NCI-H1417 (cell line): Measurements from ENCODE around the gene ATP11A.

Source experiments
- DNase-seq, 3 experiments: peaks; one replicate each; lab custom pipeline; 2025; lab: John Stamatoyannopoulos, UW

The ATP11A gene

DNA sequence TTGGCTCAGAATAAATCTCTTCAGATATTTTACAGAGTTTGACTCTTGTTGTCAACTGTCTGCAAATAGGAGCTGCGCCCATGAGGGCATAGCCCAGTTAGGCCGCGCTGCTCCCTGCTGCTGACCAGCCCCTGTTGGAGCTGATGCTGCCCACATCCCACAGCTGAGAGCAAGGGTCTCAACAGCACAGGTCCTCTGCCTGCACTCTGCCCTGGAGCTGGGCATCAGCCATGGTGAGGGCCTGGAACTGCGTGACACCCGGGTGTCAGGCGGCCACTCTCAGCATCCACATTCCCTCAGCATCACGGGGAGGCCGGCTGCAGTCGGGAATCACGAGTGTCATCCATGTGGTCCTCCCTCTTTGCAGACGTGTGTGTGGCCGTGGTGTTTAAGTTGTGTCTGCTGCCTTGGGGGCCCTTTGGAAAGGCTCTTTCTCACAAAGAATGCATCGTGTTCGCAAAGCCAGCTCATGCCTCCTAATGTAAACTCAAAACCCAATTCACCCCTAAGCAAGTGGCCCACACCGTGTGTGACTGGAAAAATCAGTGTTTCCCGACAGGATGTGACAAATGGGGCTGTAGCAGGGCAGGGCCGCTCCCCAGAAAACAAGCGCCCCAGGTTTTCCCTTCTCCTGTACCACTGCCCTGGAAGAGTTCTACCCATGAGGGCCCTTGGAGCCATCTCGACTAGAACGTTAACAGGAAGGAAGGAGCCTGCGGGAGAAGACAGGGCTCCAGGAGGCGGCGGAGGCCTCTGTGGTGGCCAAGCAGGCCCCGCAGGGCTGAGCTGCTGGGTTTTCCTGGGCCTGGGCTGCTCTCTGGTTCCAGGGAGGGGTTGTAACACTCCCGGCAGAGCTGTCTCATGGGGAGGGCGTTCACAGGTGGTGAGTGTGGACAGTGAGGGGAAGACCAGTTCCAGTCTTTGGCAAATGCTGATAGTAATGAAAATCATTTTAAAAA is 20.3 kb downstream of the ATP11A start:
- DNase-seq = no peak

DNA sequence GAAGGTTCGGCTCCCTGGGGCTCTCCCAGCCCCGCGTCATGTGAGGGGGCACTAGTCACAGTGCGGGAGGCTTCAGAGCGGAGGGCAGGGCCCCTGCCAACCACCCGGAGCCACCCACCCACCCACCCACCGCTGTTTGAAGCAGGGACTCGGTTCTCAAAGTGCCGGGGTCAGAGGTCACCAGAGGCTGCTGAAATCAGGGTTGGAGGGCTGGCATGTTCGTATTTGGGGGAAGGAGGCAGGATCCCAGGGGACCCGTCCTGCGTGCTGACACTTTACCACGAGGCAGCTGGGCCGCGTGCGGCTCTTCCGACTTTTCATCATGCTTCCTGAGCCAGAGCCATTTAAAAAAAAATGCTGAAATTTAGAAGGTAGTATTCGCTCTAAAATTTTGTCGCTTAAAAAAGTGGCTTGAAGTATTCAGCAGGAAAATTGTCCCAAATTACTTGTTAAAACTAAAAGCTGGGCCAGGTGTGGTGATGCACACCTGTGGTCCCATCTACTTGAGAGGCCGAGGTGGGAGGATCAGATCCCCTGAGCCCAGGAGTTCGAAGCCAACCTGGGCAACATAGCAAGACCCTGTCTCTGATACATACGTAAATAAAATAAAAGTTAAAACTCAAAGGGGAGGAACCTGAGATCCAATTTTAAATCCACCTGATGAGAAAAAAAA is 21.2 kb downstream of the ATP11A start:
- DNase-seq = no peak

DNA sequence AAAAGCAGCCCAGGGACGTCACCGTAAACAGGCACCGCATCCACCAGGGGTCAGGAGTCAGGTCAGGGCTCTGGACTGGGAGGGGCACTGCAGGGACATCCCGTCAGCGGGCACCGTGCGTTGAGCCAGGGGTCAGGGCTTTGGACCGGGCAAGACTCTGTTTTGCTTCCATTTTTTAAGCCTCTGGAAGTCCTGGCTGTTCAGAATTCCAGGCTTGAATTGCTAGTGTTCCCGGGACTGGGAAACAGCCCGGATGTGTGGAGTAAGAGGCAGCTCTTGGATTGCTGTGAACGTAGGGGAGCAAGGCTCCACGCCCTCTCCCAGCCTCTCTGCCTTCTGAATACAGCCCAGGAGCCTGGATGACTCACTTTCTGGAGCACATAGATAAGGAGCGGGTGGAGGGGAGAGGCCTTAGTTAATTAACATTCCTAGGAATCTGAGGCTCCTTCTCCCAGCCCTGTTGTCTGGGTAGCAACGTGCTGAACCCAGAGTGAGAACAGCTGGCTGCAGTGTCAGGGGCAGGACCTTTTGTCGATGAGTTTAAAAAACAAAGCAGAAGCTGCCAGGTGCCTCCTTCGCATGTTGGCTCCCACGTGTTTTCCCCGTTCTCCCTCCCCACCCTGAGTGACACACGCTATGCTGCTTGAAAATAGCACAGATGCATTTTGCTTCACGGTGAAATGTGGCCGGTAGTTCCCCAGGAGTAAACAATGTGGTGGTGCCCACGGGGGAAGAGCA is 21.9 kb downstream of the ATP11A start:
- peak; percentile 76 to 91 (median 88) for DNase-seq

DNA sequence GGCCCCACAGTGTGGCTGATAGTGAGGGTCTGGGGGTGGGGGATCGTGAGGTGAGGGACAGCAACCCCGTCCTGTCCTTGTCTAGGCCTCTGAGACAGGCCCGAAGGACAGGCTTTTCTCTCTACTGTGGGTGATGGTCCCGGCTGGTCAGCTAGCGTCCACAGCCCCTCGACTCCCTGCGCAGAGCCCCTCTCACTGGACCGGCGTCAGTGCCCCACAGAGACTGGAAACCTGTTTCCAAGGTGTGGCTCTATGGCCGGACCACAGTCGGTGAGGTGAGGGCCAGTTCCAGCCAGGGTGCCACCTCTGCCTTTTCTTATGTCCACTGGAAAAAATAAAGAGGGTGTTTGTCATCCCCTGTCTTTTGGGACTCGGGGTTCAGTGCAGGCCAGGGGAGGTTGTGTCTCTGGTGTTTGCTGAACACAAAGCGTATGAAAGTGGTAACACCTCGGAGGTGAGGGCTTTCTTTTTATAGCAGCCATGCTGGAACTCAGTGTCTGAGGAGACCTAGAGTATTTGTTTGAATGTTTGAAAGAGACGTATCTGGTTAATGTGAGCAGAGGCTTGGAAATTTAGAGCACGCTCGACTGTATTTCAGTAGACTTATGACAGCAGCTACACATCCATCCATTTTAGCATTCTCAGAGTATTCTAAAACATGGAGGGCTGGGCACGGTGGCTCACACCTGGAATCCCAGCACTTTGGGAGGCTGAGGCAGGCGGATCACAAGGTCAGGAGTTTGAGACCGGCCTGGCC is 22.8 kb downstream of the ATP11A start:
- no peak for DNase-seq

DNA sequence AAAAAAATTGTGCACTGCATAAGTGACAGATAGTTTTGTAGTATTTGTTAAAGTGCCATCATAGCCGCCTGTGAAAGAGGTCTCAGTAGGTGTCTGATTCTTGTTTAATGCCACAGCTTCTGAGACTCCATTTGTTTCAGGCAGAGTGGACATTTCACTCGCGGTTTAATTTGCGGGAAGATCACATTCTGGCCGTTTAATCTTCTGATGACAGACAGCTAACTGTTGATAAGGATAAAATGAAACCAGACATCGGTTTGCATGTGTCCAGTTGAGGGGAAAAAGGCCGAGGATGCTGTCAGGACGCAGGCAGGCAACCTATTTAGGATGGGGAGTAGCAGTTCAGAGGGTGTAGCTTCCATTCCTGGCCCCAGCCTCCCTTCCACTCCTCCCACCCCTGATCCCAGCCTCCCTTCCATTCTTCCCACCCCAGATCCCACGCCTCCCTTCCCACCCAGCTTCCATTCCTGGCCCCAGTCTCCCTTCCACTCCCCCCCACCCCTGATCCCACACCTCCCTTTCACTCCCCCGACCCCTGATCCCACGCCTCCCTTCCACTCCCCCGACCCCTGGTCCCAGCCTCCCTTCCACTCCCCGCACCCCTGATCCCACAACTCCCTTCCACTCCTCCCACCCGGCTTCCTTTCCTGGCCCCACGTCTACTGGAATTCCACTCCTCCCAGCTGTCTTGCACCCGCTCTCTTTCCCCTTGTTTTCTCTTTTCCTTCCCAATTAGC is 23.8 kb downstream of the ATP11A start:
- no peak for DNase-seq

DNA sequence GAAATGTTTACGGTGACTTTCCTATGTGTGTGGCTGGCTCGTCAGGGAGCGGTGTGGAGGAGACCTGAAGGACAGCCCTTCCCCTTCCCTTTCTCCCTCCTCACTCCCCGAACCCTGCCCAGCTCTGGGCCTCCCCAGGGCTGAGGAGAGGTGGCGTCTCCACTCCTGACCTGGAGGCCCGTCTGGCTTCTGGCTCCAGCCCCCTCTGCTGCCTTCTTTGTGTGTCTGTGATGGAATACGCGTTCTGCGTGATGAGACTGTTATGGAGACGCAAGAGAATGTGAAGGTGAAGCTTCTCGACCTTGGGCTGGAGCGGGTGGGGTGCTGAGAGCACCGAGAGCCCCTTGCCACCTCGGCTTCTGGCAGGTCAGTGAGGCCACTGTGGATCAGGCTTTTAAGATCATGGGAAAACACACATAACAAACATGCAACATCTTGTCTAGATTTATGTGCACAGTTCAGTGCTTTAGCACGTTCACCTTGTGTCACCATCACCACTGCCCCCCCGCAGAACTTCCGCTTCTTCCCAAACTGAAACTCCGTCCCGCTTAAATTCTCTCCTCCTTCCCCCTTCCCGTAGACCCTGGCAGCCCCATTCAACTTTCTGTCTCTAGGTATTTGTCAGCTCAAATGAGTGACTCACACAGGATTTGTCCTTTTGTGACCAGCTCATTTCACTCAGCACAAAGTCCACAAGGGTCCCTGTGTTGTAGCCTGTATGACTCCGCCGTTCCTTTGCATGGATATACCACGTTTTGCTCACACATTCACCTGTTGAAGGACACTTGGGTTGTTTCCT is 24.7 kb downstream of the ATP11A start:
- DNase-seq = no peak

DNA sequence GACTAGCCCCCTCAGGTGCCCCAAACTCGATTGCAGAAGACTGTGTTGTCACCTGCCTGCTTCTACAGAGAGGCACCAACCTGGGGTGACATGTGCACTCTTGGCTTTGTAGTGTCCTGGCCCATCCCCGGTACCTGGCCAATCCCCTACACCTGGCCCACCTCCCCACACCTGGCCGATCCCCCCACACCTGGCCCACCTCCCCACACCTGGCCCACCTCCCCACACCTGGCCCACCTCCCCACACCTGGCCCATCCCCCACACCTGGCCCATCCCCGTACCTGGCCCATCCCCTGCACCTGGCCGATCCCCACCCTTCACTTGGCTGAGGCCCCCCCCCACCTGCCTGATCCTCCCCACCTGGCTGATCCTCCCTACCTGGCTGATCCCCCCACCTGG is 25.4 kb downstream of the ATP11A start:
- DNase-seq = no peak

DNA sequence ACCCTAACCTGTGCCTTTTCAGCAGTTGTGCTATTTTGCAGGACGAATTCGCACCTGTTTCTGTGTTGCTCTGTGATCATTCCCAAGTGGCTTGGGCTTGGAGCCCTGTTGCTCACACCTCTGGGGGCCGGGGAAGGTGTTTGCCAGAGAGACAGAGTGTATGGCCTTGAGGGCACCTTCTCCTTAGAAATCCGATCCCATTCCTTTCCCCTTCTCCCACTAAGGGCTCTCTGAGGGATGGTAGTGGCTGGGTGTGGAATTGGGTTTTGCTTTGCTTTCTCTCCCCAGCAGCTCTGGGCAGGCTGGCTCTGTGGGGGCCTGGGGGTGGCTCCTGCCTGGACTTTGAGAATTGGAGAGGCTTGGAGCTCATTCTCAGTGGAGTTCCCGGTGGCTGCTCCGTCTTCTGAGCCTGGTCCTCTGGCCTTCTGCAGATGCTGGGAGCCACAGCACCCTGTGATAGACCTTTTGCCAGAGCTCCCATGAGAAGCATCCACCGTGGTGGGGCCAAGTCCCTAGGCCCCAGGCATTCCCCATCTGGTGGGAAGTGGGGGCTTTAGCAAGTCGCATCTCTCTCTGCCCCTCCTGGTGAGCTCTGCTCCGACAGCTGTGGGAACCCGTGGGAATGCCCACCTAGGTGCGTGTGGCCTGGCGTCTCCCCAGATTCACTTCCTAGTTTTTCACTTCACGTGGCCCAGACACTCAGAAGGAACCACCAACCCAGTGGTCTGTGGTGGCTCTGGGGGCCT is 26.1 kb downstream of the ATP11A start:
- peak in 1 of 3 experiments; percentile 63 for DNase-seq

DNA sequence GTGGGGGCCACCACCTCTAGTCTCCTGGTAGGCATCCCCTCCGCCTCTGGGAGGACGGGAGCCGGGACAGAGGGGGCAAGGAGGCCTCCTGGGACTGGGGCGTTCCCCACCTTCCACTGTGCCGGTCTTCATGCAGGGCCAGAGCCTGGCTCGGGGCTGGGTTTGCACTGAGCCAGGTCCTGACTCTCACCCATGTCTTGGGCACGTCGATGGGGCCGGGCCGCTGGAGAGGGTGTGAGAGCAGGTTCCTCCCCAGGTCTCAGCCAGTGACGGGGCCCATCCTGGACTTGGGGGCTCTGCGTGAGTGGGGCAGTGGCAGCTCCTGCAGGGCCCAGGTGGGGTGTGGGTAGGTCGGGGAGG is 26.6 kb downstream of the ATP11A start:
- DNase-seq = no peak

DNA sequence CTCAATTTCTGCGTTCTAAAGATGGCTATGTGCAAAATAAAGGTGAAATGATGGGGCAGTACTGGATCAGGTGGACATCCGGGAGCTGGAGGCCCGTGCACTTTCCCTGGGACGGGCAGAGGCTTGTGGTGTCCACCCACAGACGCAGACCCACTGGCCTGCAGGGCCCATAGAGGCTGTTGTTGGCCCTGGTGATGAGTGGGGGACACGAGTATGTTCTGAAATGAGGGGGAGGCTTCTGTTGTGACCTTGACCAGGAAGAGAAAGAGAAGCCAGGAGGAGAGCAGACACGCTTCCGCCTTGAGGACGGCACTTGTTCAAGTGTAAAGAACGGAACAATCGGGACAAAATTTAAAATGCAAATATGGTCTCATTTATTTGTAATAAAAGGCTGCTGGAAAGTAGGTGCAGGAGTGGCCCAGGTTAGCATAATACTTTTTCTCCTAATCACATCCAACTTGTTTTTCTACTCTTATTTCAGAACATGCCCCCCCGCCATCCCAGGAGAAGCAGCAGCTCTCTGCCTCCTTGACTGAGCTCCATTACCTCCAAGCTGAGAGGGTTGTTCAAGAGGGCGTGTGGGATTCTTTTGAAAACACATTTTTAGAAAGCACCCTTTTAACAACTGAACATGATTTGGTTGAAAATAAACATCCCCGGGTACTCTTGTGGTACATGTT is 27.1 kb downstream of the ATP11A start:
- peak in 1 of 3 experiments; percentile 62 for DNase-seq

DNA sequence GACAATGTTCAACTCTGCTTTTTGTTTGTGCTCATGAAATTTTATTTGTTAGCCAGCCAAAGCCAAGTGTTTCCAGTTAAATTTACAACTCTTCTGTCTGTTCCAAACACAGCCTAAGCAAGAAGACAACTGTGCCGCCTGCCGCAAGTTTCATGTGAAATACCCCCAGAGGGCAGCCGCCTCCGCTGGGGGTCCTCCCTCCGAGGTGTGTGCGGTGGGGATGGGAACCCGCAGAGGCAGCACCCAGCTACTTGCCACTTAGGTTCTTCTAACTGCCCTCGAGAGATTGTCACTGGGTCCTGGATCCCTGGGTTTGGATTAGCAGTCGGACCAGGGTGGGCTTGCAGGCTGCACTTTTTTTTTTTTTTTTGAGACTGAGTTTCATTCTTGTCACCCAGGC is 28.5 kb downstream of the ATP11A start:
- no peak for DNase-seq

DNA sequence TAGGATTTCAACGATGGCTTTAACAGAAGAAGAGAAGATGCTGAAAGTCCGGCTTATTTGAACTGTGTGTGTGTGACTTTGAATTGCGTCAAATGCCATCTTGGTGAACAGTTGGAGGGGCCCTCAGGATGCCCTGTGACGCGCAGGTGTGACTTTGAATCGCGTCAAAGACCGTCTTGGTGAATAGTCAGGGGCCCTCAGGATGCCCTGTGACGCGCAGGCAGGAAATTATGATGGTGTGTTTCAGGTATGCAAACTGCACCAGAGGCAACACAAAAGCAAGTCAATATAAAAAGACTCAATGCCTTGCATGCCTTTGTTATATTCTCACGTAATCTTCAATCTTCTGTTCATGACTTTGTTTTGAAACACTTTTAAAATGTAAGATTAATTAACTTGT is 29.2 kb downstream of the ATP11A start:
- DNase-seq = no peak

DNA sequence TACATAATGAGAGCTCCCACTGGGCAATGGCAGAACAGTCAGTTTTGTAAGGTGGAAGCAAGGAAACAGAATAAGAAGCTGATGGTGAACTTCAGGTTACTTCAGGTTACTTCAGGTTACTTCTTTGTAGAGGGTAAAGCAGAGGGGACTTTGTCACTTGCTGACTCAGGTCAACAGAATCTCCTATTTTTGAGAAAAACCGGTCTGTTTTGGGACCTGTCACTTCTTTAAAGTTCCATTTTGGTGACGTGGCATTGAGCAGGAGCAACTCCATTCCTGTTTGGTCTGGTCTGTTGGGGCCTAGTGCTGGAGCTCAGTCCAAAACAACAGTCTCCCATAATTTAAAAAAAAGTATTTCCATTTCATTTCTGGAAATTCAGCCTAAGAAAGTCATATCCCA is 29.7 kb downstream of the ATP11A start:
- DNase-seq = no peak

DNA sequence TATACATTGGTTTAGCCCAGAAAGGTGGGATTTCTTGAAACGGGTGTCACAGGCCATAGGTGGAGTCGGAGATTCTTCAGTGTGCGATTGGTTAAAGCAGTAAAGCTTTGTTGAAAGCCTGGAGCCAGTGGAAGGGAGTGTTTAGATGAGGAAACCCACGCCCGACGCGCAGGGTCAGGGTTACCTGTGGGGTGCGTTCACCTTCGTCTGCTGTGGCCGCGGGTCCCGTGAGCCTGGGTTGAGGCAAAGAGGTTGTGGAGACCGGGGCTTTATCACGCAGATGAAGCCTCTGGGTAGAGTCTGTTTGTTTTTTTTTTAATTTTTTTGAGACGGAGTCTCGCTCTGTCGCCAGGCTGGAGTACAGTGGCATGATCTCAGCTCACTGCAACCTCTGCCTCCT is 30.4 kb downstream of the ATP11A start:
- no peak for DNase-seq

DNA sequence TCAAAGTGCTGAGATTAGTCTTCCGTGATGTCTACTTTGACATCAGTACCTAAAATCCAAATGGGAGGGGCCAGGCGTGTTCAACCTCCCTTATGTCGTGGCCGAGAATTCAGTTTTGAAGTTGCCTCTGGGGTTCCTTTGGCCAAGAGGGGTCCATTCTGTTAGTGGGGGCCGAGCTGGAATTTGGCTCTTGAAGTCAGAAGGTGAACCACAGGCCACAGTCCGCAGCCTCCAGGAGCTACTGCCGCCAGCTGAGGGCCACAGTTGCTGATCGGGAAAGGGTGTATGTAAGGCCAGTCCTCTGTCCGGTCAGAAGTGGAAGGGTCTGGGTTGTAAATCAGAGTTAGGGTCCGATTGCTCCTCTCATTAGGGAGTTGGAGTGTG is 31.0 kb downstream of the ATP11A start:
- no peak for DNase-seq

DNA sequence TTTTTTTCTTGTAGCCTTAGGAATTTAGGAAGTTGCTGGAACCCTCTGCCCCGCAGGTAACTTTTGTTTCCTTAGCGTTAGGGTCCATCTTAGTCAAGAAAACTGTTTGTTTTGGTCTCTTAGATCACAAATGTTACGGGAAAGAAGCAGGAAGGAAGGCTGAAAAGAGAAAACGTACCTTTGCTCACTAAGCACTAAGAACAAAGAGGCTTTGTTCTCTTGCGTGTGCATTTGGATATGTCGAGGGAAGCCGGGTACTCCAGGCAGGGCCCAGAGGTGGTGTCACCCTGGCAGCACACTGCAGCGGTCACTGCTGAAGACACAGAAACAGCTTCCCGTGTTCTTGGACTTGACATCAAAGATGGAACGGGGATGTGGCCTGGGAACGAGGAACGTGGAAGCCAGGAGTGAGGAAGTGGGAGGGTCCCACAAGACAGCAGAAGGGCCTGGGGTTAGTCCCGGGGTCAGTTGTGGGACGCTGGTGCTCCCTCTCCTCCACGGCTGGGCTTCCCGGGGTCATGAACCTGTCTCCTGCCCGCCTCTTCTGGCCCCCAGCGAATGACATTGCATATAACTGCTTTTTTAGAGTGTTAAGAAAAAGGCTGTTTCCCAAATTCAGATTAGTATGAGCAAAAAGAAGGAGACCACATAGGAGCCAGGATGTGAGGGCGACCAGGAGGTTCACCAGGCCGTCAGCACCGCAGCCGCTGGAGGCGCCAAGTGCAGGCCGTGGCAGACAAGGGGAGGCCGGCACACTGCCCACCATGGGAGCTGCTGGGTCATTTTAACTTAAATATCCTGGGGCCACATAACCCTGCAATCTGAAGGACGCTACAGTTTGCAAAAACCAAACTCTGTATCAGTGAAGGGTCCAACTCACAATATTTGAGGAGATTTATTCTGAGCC is 31.6 kb downstream of the ATP11A start:
- DNase-seq = no peak

DNA sequence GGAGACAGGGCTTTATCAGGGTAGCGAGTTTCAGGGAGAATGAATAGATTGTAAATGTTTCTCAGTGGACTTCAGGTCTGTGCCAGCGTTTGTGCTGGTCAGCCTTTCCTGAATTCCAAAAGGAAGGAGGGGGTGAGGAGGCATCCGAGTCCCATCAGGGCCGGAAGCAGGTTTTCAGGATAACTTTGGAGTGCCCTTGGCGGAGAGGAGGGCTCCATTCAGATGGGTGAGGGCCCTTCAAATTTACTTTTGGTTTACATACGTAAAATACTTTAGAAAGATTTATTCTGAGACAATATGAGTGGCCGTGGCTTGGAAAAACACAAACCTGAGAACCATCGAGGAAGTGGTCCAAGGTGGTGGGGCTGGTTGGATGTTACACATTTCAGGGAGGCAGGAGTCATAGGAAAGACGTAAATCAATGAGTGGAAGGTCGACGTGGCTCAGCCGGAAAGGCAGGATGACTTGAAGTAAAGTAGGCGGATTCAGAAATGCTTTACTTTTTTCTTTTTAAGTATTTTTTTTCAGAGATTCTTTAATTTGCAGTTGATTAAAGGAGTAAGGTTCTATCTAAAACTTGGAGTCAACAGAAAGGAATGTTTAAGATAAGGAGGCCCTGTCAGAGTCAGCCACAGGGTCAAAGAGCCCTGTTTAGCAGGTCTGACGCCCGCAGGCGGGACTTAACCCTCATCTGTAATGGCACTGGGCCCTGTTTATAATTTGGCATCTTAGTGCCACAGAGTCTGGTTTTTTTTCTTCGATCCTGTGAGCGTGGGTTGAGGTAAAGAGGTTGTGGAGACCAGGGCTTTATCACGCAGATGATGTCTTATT is 32.8 kb downstream of the ATP11A start:
- DNase-seq = peak in 1 of 3 experiments; percentile 40
